DMS153 treated with DMSO at 0.1 percent for 48 hours (cell line): ENCODE data around the gene ITGA3.
"Not testable (repeated sequence)": the region's sequence is repeated elsewhere in the genome, so short reads cannot be mapped to it uniquely, and the experiment has no call there.

Experiments
- DNase-seq: peaks from one replicate; lab custom pipeline; 2025; ENCODE audit not compliant: unreplicated experiment; lab: John Stamatoyannopoulos, UW

Gene ITGA3

DNA sequence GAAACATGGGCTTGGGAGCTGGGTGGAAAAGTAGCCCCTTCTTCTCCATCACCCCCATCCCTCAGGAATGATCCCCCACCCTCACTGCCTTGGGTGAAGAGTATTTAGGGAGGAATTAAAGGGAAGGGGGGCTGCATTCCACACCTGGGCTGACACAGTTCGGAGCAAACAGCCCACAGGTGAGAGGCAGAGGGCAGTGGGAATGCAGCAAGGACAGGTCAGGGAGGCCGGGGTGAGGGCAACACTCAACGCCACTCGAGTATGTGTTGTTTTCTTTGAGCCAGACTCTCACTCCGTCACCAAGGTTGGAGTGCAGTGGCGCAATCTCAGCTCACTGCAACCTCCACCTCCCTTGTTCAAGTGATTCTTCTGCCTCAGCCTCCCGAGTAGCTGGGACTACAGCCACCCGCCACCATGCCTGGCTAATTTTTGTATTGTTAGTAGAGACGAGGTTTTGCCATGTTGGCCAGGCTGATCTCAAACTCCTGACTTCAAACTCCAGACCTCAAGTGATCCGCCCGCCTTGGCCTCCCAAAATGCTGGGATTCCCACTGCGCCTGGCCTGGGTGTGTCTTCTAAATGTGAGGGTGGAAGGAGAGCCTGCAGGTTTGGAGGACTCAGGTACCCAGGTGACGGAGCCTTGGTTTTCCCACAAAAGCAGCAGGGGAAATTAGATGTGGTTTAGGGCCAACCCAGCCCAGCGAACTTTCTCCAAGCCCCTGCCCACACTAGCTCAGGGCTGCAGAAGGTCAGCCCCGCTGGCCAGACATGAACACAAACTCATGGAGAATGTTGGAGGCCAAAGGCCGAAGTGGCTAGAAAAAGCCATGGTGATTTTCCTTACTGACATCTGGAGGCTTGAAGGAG lies 21.2 kb upstream of the ITGA3 start:
- no peak for DNase-seq

DNA sequence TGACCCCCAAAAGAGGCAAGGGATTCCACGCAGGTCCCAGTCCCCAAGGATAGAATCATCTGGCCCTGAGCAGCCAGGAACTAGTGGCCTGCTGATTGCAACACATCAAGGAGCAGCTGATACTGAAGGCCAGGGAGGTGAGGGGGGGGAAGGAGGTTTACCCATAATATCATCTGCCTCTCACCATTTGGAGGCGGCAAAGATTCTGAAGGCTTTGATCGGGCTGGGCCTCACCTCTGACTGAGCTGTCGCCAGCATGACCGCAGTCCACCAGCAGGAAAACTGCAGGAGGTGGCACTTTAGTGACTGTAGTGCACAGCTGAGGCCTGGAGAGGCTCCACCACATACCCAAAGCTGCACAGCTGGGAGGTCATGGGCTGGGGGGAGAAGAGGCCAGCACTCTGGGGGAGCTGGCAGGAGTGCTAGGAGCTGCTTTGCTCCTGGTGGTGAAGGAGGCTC lies 20.5 kb upstream of the ITGA3 start:
- DNase-seq, result no peak

DNA sequence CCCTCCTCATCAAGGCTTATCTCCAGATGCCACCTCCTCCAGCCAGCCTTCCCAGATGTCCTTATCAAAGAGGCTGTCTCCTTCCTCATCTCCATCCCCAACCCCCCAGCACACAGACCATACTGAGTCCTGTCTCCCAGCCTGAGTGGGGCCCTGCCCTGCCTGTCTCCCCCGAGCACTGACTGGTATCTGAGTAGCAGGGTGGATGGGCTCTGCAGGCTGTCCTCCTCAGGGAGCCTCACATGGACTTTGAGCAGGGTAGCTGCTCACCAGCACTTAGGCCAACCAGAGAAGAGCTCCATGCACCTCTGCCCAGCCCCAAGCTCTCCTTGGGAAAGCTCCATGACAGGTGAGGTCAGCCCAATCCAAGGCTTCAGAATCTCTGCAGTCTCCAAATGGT lies 20.0 kb upstream of the ITGA3 start:
- DNase-seq, result no peak

DNA sequence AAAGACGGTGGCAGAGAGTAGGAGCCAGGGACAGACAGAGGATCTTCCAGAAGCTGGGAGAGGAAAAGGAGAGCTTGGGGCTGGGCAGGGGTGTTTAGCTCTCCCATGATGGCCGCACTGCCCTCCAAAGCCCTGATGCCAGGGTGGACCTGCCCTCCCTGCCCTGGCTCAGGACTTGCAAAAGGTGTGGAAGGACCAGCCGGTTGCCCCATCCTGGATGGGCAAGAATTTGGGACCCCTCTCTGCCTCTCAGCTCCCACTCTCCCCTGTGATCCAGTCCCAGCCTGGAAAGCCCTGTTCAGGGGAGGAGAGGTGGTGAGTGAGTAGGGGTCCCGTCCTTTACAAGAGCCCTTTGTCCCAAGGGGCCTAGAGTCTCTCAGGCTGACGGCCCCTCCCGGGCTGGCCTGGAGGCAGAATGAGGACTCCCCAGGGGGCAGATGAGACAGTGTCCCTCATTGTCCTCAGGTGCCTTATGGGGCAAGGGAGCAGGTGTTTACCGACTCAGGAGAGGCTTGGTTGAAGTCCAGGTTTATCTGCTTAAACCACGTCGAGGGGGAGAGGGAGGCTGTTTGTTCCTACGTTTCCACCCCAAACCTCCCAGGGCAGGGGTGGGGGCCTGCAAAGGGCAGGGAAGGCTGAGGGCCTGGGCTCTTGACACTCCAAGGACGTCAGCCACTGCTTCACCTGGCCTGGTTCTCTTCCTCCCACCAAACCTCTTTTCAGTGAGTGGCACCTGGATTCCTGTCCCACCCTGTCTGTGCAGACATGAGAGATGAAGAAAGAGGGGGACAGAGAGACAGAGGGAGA lies 19.3 kb upstream of the ITGA3 start:
- DNase-seq, result no peak

DNA sequence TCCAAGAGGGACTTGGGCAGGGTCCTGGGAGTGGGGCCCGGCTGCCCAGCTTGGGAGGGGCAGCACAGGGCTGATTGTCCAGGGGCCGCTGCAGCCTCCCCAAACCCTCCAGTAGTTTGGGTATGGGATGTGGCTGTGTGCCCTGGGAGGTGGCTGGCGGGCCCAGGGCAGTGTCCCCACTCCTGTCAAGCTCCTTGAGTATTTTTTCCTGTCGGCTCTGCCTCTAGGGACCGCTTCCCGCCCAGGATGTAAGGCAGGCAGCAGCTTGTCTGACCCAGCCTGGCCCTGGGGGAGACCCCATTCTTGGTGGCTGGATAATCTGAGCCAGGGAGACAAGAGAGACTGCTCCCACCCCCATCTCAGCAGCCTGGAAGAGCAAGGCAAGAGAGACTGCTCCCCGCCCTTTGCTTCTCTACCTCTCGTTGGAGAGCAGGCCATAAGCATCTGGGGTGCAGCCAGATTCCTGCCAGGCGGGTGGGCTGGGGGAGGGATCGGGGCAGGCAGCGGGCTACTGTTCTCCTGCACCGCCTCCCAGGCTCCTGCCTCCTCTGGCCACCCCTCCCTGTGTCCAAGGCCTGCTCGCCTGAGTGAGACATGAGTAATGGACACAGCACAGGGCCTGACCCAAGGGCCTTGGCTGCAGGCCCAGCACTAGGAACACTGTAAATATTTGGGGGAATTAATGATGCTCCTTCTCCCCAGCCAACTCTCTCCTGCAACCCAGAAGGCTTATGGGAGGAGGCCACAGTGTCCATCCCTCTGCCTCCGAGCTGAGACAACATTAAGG lies 18.4 kb upstream of the ITGA3 start:
- DNase-seq, result no peak

DNA sequence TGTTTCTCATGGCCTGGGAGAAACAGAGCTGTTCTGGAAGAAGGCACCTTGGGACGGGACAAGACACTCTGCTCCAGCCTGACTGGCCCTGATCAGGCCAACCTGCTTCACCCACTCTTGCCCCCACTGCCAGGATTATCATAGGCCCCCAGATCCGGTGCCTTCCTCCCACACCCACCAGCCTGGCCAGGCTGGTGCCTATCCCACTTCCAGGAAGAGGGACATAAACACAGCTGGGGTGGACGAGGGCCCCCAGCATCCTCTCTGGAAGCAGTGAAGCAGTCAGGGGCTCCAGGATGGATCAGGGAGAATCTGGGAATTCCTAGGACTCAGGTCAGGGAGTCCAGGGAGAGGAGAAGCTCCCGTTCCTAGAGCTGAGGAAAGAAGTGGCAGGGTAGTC lies 16.9 kb upstream of the ITGA3 start:
- no peak for DNase-seq

DNA sequence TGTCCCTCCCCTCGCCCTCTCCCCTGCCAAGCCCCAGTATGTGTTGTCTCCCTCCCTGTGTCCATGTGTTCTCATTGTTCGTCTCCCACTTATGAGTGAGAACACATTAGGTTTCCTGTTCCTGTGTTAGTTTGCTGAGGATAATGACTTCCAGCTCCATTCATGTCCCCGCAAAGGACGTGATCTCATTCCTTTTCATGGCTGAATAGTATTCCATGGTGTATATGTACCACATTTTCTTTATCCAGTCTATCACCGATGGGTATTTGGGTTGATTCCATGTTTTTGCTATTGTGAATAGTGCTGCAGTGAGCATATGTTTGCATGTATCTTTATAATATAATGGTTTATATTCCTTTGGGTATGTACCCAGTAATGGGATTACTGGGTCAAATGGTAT lies 15.4 kb upstream of the ITGA3 start:
- DNase-seq, result not testable (repeated sequence)

DNA sequence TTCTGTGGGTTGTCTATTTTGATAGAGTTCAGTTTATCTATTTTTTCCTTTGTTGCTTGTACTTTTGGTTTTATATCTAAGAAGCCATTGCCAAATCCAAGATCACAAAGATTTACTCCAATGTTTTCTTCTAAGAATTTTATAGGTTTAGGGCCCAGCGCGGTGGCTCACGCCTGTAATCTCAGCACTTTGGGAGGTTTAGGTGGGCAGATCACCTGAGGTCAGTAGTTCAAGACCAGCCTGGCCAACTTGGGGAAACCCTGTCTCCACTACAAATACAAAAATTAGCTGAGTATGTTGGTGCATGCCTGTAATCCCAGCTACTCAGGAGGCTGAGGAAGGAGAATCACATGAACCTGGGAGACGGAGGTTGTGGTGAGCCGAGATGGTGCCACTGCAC lies 13.7 kb upstream of the ITGA3 start:
- no peak for DNase-seq

DNA sequence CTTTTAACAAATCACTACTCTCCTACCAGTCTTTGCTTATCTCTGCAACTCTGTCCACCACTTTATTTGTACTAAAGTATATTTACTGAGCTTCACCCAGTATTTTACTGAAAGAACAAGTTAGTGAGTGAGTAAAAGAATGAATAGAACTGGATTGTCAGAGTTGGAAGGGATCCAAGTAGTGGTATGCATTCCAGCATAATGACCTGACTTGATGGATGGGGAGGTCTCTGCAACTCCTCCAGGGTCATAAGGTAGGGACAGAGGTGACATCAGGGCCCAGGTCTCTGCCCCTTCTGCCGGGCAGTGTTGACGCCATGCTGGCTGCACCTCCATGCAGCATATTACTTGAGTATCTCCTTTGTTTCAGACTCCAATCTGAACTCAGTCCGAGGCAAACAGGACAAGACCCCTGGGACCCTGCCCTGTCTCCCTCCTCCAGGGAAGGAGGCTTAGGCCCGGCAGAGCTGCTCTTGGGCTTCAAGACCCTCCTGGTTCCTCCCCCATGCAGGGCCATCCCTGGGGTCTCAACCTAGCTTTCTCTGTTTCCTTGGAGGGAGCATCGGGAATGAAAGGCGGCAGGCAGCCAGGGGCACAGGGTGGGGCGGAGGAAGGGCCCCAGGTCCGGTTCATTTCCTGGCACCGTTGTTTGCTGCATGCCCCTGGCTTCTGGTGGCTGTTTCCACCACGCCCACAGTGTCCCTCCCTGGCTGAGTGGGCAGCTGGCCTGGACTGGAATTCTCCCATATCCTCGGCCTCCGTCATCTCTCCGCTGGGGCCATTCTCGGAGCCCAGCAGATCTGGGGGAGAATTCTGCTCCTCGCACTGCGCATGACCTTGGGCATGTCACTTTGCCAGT lies 12.4 kb upstream of the ITGA3 start:
- DNase-seq, result no peak

DNA sequence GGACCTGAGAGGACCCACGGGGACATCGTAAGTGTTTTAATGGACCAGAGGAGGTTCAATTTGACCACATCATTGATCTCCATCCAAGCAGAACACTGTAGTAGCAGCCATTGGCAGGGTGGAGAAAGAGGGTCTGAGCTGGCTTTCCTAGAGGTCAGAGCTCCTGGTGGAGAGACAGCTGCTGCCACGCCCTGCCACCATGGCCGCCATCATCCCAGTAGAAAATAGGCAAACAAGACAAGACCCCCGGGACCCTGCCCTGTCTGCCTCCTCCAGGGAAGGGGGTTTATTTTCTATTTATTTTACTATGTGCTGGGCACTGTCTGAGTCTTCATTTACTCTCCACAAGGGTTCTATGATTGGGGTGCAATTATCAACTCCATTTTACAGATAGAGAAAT lies 11.4 kb upstream of the ITGA3 start:
- no peak for DNase-seq

DNA sequence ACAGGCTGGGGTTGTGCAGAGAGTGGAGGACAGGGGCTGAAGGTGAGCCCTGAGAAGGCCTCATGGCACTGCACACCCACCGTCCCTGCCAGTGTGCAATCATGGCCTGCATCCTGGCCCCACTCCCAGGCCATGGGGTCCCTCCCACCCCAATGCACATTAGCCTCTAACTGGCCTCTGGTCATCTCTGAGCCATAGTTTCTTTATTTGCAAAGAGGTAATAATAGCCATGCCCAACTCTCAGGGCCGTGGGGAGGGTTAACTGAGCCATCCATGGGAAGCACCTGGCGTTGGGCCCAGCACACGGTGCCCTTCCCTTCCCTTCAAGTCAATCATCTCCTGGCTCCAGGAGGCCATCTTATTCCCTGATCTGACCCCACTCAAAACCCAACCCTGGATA lies 10.8 kb upstream of the ITGA3 start:
- DNase-seq, result no peak

DNA sequence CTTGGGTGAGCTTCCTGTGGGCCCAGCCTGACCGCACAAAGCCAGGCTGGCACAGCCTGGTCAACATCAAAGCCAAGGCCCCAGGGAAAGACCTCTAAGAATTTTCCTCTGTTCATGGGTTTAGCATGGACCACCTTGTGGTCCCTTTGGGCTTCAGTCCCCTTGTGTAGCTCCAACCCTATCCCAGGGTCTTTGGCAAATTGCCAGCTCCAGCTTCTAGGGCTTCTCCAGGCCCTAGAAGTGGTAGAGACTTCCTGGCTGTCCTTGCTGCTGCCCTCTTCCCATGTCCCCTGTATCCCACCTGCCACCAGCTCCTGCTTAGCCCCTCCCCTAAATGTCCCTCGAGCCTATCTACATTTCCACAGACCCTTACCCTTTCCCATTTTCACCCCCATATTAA lies 9.7 kb upstream of the ITGA3 start:
- DNase-seq, result no peak

DNA sequence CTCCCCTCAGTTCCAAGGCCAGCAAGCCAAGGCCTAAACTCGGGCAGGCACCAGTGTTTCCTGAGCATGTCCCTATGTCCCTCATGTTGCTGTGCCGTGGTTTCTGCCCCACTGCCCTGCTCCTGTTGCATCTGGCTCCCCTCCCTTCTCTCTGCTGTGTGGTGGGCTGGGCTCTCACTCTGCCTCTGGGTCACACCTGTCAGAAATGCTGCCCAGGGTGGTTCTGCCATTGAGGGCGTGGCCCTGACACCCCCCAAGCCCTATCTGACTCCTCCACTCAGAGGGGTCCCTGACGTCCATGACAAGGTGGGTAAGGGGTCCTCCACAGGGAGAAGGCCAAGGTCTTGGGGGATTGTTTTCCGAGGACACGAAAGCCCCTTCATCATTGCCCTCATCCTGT lies 9.2 kb upstream of the ITGA3 start:
- no peak for DNase-seq

DNA sequence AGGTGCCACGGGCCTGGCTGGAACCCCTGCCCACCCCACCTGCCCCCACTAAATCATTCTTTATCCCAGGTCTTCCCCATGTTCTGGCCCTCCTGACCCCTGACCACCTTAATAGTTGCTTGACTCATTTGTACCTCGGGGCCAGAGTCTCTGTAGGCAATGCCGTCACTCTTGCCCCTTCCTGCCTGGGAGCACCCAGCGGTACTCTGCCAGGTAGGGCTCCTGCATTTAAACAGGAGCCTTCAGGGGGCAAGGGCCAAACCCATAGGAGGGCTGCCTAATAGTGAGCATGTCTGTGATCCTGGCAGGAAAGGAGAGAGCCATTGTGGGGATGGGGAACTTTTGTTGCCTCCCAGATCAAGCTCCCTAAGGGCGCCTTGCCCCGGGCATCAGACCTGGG lies 8.8 kb upstream of the ITGA3 start:
- DNase-seq, result no peak

DNA sequence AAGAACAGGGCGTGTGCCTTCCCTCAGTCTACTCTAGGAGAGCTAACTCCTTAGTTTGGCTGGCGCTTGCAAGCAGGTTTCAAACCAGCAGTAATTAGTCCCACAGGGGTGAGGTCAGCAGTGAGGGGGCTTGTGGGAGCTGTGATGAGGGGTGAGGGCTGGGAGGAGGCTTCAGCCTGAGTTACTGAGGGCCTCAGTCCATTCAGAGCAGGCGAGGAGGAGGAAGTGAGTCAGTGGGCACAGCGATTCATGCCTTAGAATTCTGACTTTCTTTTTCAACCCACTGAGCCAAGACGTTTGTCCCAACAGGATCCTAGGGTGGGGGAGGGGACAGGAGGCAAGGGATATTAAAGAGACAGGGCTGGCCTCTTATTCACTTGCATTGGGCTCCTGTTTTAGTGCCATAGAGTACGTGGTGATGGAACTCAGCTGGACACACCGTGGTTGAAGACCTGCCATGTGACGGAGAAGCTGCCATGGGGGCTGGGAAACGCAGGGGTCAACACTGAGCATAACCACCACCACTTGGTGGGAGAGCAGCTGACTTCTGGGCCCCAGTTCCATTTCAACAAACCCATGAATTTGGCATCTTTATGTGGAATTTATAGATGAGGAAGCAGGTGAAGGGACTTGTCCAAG lies 8.3 kb upstream of the ITGA3 start:
- no peak for DNase-seq

DNA sequence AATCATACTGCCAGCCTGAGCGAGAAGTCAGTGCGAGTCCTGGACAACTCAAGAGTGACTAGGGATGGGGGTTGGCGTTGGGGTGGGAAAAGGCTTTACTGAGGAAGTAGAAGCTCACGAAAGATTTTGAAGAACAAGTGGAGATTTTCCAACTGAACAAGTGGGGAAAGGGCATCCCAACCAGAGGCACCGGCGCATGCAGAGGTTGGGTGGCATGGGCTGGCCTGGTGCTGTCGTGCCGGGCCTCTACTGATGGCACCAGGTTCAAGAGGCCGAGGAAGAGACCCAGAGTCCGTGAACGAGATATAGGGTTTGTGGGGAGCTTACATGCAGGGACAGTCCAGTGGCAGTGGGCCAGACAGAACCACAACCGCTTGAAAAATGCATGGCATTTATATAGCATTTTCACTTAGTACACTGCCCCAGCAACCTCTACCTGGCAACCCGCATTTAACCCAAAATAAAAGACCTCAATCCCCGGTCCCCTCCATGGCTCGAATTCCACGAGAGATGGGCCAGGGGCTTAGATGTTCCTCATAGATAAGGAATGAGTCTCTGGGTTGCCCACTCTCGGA lies 7.7 kb upstream of the ITGA3 start:
- no peak for DNase-seq

DNA sequence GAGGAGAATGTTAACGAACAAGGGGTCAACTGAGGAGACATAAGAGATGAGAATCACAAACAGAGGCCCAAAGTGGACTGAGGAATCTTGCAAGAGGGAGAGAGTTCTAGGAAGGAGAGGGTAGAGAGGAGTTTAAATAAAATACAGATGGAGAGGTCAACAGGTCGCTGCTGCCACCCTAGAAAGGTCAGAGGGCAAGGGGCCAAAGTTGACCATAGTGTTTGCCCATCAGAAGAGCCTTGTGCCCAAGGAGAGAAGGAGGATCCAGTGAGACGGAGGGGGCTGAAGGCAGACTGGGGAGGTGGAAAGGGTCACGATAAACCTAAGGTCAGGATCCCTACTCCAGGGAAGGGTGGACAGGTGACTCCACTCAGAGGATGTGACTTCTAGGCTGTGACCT lies 6.9 kb upstream of the ITGA3 start:
- DNase-seq, result no peak

DNA sequence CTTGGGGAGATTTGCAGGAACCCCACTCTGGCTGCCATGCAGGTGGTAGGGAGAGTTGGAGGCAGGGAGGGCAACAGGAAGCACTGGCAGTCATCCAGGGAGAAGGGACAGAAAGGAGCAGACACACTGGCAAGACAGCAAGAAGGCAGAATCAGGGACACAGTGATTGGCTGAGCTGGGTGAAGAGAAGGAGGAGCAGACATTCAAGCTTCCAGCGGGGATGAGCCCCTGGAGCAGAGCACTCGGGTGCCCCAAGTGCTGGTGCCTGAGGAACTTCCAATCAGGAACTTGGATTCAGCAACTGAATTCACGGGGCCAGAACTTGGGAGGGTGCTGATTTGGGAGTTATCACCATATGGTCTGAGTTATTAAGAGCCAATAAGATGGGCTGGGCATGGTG lies 6.3 kb upstream of the ITGA3 start:
- DNase-seq, result no peak

DNA sequence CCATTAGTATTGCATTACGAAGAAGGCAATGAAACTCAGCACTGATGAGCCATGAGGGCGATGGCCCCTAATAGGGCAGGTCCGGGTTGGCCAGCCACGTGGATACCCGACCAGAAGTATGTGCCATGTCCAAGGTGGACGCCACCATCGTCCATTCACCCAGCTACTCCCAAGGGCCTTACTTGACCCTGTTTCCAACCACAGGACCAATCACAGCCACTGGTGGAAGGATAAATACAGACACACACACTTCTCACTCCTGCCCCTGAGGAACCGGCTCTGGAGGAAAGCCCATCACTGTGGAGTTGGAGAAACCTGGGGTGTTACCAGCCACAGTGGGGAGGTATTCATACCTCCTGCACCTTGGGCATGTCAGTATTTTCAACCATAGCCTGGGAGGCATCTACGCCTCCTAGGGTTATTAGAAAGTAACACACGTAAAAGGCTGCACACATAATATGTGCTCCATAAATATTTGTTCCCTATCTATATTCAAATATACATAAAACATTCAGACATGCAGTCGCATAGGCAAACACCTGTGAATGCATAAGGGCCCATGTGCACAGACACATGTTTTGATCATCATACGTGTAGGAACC lies 5.4 kb upstream of the ITGA3 start:
- no peak for DNase-seq
